Epithelial cell of proximal tubule (primary cell): ENCODE measurements around the gene CXCR6. TPM values are rescaled to one million over a fixed set of nuclear protein-coding genes. Genes with fewer than 3 reads are reported as not detected.

ENCODE experiments used
- DNase-seq: peaks from one replicate; pipeline ENCODE4 v3.0.0-alpha.2; 2011; ENCODE audit warnings: low read depth
- H3K4me3 ChIP-seq: 2 replicates; pipeline ENCODE4 v1.5.1; 2011; ENCODE audit warnings: low read depth, mild to moderate bottlenecking, low read length
- CTCF ChIP-seq: conservative IDR thresholded peaks from 2 replicates; pipeline ENCODE4 v1.5.1; 2012; ENCODE audit warnings: low read depth, mild to moderate bottlenecking, low read length
- total RNA-seq: library from RNA; depleted of rRNA; stranded (reverse); fragments of >200 nt; gene quantifications from 2 replicates; pipeline ENCODE4 v1.2.3, GENCODE V29; 2015

CXCR6 gene
- total RNA-seq, 1 donor from 2014 or later = not detected

- TF ChIP-seq CTCF = no peak
- no peak overlapping the region for H3K4me3 ChIP-seq
- no peak for DNase-seq
These were observed 3.1 kb upstream of the CXCR6 start for GRCh38 chr3:45940004-45940780.

- DNase-seq = no peak
- no peak overlapping the region for H3K4me3 ChIP-seq
- TF ChIP-seq CTCF = no peak
These were observed 2.4 kb upstream of the CXCR6 start for GRCh38 chr3:45940781-45941365.

DNA sequence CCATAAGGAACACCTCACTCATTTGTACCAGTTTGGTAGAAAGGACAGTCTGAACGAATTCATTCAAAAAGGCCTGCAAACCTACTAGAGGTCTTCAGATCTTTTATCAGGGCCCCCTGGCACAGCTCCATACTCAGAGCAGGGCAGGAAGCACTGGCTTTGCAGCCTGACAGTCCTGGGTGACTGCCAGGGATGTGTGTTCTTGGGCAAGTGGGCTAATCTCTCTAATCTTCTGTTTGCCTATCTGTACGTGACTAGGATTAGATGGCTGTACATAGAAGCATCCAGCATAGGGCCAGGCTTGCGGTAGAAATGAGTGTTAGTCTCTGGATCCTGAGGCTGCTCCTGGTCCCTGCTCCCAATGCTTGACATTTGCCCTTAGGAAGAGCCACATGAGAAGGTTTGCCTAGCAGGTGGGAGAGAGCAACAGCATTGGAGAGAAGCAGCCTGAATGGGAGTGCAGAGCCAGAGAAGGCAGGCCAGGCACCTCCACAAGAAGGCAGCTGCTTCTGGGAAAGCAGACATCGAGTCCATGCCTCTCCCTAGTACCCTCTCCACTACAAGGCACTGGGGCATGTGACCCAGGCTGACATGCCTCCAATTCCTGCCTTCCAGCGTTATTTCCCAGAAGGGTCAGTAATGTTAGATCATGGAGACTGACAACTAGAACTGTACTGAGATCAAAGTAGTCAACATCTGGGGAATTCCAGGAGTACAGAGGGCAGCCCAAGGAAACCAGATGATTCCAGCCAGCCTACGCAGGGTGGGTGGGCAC, 1.0 kb upstream of the CXCR6 start:
- H3K4me3 ChIP-seq = no peak overlapping the region
- DNase-seq = no peak
- TF ChIP-seq CTCF = no peak

DNA sequence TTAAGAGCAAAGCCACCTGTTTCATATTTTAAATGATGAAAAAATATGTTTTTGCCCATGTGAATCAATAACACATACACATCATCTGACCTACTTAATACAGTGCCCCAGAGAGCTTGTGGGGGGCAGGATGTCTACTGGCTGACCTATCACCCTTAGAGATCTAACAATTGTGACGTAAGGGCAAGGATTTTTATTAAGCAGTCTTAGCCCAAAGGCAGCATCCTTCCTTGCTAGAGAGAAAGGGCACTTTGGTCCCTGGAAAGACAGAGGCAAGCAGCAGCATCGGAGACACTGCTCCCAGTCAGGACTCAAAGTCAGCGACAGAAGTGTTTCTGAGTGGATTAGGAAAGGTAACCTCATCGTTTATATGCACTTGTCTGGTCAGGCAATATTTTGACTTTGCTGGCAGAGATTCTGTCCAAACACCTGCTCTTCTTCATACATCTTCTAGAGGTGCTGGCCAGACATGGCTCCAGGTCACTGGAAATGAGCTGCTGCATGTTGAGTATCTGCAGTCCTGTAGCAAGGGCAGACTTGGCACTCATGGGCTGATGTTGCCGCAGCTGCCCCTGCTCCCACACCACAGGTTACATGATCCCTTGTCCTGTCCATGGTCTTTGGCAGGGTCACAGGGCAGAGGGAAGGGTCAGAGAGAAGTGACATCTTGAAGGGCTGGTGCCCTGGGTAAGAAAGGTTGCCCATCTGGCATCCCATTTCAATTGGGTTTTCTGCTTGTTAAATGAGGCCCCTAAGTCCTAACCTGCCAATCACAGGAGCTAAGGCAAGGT, 1.8 kb downstream of the CXCR6 start:
- no peak overlapping the region for H3K4me3 ChIP-seq
- DNase-seq = no peak
- no peak for TF ChIP-seq CTCF

DNA sequence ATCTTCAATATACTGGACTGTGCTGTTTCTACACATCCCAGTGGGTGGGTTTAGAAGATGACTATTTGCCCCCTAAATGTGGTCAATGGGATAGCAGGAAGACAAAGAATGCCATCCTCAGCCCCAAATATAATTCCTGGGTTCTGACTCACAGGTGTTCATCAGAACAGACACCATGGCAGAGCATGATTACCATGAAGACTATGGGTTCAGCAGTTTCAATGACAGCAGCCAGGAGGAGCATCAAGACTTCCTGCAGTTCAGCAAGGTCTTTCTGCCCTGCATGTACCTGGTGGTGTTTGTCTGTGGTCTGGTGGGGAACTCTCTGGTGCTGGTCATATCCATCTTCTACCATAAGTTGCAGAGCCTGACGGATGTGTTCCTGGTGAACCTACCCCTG, 3.0 kb downstream of the CXCR6 start:
- DNase-seq = no peak
- no peak overlapping the region for H3K4me3 ChIP-seq
- no peak for TF ChIP-seq CTCF

- no peak overlapping the region for H3K4me3 ChIP-seq
- DNase-seq = no peak
- TF ChIP-seq CTCF = no peak
These were observed 3.6 kb downstream of the CXCR6 start for GRCh38 chr3:45946875-45947274.
